Fibroblast of pulmonary artery (primary cell): Measurements from ENCODE around the gene RREB1.

Experiments
- DNase-seq: peaks from one replicate; pipeline ENCODE4 v3.0.0-alpha.2; 2010; ENCODE audit warnings: low read depth
- H3K4me3 ChIP-seq: replicated peaks from 2 replicates; pipeline ENCODE4 v1.5.1; 2011; ENCODE audit warnings: low read depth, mild to moderate bottlenecking, control low read depth, low read length, moderate library complexity
- TF ChIP-seq, protein P1 (sequence below): IDR thresholded peaks from 2 replicates; pipeline ENCODE4 v1.5.1; 2011; ENCODE audit warnings: mild to moderate bottlenecking, control low read depth, low read length, inconsistent platforms; ENCODE audit errors: missing control alignments

RREB1 gene

DNA sequence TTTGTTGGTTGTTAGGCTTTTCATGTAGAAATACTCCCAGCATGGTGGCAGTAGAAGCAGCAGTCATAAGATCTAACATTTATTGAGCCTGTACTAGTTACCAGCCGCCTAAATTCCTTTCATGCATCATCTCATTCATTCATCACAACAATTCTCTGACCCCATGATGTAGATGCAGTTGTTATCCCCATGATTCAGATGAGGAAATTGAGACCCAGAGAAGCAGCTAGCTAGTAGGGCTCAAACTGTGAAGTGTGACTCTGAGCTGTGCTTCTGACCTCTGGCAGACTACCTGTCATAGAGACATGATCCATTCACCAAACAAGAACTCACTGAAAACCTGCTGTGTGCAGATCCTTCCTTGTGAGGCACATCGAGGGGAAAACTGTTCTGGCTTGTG lies 16.9 kb downstream of the RREB1 start:
- TF ChIP-seq, protein P1, sequence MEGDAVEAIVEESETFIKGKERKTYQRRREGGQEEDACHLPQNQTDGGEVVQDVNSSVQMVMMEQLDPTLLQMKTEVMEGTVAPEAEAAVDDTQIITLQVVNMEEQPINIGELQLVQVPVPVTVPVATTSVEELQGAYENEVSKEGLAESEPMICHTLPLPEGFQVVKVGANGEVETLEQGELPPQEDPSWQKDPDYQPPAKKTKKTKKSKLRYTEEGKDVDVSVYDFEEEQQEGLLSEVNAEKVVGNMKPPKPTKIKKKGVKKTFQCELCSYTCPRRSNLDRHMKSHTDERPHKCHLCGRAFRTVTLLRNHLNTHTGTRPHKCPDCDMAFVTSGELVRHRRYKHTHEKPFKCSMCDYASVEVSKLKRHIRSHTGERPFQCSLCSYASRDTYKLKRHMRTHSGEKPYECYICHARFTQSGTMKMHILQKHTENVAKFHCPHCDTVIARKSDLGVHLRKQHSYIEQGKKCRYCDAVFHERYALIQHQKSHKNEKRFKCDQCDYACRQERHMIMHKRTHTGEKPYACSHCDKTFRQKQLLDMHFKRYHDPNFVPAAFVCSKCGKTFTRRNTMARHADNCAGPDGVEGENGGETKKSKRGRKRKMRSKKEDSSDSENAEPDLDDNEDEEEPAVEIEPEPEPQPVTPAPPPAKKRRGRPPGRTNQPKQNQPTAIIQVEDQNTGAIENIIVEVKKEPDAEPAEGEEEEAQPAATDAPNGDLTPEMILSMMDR, result no peak
- DNase-seq, result no peak
- no peak overlapping the region for H3K4me3 ChIP-seq

DNA sequence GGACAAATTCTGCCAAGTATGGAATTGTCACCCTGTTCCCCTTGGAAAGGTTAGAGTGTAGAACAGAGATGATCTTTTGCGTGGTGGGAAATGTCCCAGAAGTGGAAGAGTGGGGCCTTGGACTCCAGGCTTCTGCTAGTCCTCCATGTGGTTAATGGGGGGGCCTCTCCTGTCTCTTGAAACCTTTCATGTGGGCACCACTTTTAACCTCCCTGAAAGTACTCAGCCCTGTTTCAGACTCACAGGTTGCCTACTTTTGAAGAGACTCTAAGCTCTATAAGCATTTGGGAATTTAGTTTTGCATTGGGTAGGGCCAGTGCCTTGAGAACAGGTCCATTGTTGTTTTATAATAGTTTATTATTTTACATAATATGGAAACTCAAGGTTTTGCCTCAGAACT lies 17.5 kb downstream of the RREB1 start:
- no peak overlapping the region for H3K4me3 ChIP-seq
- no peak for DNase-seq
- TF ChIP-seq, protein P1, result no peak

DNA sequence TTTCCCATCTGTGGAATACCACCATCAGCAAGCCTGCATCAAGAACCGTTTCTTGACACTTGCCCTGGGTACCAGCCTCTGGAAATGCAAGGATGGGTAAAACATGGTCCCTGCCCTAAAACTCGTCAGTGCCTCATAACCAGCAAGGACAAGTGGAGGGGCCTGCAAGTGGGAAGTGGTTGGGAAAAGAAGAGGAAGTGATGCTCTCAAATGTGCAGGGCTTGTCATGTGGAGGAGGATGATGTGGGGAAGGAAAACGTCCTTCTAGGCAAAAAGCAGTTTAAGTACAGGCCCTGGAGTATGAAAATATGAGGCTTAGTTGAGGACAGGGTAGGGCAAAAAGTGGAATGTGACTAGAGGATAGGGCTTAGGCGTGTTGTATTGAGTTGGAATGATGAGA lies 19.0 kb downstream of the RREB1 start:
- H3K4me3 ChIP-seq, result no peak overlapping the region
- DNase-seq, result no peak

DNA sequence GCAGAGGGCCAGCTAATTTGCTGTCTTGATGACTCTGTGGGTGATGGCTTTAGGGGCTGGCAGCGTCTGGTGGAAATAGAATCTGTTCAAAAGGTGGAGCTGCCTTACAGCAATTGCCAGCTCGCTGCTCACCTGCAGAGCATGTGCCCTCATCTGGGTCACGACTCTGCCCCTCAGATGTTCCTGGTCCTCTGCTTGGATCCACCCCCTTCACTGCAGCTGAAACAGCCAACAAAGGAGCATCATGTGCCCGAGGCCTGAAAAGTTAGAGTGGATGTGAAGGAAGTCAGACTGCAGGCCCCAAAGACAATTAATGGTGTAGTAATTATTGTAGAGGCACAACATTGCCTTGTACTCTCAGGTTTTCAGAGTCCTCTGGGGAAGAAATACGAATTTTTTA lies 19.9 kb downstream of the RREB1 start:
- DNase-seq, result no peak
- no peak overlapping the region for H3K4me3 ChIP-seq
- TF ChIP-seq, protein P1, result no peak

More for the DNA sequence above, 19.0 kb downstream of the RREB1 start:
- TF ChIP-seq, protein P1, result no peak

DNA sequence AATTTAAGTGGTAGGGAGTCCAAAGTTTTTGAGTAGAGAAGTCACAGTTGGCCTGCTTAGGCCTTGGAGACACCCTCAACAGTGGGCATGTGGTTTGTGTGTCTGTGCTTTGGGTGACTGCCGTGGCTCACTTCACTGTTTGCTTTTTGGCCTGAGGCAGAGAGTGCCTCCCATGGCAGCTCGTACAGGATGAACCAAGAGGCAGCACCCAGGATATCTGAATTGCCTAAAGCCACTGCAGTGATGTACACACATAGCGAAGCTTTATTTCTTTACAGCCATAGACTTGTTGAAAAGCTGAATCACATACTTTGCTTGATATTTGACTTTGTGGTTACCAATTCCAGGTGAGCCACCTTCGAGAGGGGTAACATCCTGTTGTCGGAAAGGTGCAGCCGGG lies 21.6 kb downstream of the RREB1 start:
- TF ChIP-seq, protein P1, result no peak
- H3K4me3 ChIP-seq, result no peak overlapping the region
- no peak for DNase-seq

DNA sequence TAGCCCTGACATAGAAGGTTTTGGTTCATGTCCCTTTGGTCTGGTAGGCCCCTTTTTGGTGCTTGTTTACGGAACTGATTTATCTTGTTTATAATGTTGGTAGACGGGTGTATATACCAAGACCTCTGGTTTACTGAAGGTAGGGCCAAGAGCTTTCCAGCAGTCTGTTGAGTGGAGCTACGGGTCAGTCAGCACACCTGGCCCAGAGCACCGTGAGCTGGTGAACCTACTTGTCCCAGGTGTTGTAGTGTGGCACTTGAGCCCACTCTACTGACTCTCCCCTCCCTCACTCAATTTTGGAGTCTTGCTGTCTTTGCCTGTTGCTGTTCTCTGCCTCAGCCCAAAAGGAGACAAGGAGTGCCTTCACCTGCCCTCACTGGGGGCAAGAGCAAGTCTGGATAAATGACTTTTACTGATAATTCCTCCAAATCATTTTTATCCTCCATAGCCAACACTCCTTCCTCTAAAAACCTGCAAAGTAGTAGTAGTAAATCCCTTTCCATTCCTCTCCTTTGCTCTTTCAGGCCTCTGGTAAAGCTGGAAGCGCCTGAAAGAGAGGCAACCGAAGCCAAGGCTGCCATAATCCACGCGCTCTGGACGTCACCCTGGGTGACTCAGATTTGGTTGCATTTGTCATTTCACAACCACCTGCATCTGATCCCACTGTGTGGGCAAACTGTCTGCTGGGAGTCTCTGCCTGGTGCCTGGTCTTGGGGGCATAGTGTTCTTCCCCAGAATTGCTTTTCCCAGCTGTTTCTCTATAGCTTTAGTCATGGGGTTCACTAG lies 22.2 kb downstream of the RREB1 start:
- TF ChIP-seq, protein P1, result no peak
- no peak overlapping the region for H3K4me3 ChIP-seq
- no peak for DNase-seq

DNA sequence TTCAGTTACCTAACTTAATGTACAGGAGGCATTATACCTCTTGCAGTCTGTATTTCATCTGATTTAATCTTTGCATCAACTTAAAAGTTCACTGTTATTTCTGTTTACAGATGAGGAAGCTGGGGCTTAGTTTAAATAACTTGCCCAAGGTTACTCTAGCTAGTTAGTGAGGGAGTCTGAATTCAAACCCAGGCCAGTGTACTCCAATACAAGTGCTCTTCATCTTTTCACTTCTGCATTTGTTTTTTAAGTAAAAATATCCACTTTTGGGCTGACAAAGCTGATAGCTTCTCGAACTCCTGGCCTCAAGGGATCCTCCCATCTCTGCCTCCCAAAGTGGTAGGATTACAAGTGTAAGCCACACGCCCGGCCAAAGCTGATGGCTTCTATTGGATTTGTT lies 23.6 kb downstream of the RREB1 start:
- no peak overlapping the region for H3K4me3 ChIP-seq
- DNase-seq, result no peak
- TF ChIP-seq, protein P1, result no peak
